ENCODE data around the gene SRRM1. TPM values are rescaled to one million over a fixed set of nuclear protein-coding genes. Genes with fewer than 3 reads are reported as not detected.

SRRM1 gene
- total RNA-seq, 1 experiment from 2014 or later = 128 TPM

DNA sequence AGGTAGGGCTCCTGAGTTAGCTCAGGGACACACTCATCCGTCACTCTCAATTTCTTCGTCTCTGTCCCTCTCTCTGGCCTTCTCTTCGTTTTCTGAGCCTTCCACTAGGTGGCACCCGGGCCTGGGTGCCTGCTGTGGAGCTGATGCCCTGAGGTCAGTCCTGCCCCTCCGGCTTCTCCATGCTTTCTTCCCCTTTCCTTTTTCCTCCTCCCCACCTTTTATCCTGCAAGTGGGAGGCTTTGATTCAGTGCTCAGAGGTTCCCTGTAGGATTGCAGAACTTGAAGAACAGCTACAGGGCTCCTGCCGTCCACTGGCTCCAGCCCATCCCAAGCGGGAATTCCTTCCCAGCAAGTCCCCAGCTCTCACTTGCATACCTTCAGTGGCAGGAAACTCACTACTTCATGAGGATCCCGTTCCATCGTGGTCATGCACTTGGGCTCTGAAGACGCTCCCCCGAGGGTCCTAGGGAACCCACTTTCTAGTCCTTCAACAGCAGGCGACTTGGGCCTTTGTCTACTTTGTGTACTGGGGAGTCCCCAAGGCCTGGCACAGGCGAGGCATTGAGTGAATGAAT lies 45.6 kb downstream of the SRRM1 start:
- TF ChIP-seq, protein P1, sequence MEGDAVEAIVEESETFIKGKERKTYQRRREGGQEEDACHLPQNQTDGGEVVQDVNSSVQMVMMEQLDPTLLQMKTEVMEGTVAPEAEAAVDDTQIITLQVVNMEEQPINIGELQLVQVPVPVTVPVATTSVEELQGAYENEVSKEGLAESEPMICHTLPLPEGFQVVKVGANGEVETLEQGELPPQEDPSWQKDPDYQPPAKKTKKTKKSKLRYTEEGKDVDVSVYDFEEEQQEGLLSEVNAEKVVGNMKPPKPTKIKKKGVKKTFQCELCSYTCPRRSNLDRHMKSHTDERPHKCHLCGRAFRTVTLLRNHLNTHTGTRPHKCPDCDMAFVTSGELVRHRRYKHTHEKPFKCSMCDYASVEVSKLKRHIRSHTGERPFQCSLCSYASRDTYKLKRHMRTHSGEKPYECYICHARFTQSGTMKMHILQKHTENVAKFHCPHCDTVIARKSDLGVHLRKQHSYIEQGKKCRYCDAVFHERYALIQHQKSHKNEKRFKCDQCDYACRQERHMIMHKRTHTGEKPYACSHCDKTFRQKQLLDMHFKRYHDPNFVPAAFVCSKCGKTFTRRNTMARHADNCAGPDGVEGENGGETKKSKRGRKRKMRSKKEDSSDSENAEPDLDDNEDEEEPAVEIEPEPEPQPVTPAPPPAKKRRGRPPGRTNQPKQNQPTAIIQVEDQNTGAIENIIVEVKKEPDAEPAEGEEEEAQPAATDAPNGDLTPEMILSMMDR (IDR thresholded peaks at IDR 0.05; ENCODE audit: insufficient read depth in 1 of 2, low read depth in 1 of 2, low read length in 1 of 2, severe bottlenecking in 1 of 2, unreplicated experiment in 1 of 2) = peak; percentile 64 to 86
- H3K36me3 Mint-ChIP-seq (ENCODE audit: insufficient read depth, unreplicated experiment) = no peaks in the 10 kb centered on the region
- peaks cover 3% of the 10 kb centered on the region for H3K4me1 Mint-ChIP-seq (ENCODE audit: low read depth, unreplicated experiment)
- H3K4me3 Mint-ChIP-seq (ENCODE audit: unreplicated experiment) = no peak overlapping the region
- Histone ChIP-seq H3K36me3 (ENCODE audit: control insufficient read depth, insufficient read depth, low read length) (no peaks in the 10 kb centered on the region), H3K27me3 (replicated peaks; ENCODE audit: control insufficient read depth, insufficient read depth, low read length) (no peaks in the 10 kb centered on the region), H3K4me1 (peaks cover 8% of the 10 kb centered on the region), H3K9me3 (no peaks in the 10 kb centered on the region), H3K4me3 (ENCODE audit: low read depth, low read length) (no peak overlapping the region)
- H3K9me3 Mint-ChIP-seq (ENCODE audit: unreplicated experiment) = no peaks in the 10 kb centered on the region
- intact Hi-C loops (cut with micrococcal nuclease; ENCODE audit: unreplicated experiment) = loop anchor here (1.0 to 2.0 kb wide), 2 partner anchors 57 to 142 kb away; partner anchors contain the start of gene CLIC4
- POLR2A ChIA-PET = interaction anchor here (1.1 kb wide), 1 partner anchor 57 kb away, joined by 4 read pairs; the partner anchor contains the start of gene CLIC4
- CTCF ChIA-PET = interaction anchor here (0.5 to 4.5 kb wide), 18 partner anchors 9 to 1260 kb away, joined by 3 to 95 read pairs (median 4); partner anchors contain the start of gene CLIC4
- BruUV-seq (replicated peaks) = no TSS peak
- no peaks in the 10 kb centered on the region for H3K27me3 Mint-ChIP-seq (ENCODE audit: insufficient read depth, unreplicated experiment)
- H3K27ac Mint-ChIP-seq (ENCODE audit: unreplicated experiment) = no peak overlapping the region
- peak; percentile 72 to 75 for DNase-seq

DNA sequence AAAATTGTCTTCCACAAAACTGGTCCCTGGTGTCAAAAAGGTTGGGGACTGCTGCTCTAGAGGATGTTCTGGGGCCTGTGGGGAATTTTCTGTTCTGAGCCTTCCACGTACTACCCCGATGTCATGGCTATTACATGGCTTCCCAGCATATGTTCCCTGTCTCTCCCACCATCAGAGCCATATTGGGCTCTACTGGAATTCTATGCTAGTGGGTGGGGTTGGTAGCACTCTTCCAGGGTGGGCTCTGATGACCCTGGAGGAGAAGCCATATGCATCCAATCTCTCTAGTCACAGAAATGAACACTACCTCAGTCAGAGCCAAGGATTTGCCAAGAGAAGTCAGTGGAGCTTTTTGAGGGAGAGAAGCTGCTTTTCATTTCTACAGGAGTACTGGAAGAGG lies 47.9 kb downstream of the SRRM1 start:
- Histone ChIP-seq H3K27me3 (replicated peaks; ENCODE audit: control insufficient read depth, insufficient read depth, low read length) (no peaks in the 10 kb centered on the region), H3K9me3 (no peaks in the 10 kb centered on the region), H3K4me3 (ENCODE audit: low read depth, low read length) (no peak overlapping the region), H3K36me3 (ENCODE audit: control insufficient read depth, insufficient read depth, low read length) (no peaks in the 10 kb centered on the region), H3K4me1 (no peaks in the 10 kb centered on the region; the same call in 1 of the 2 replicates)
- Mint-ChIP-seq H3K27ac (ENCODE audit: unreplicated experiment) (no peak overlapping the region), H3K9me3 (ENCODE audit: unreplicated experiment) (no peaks in the 10 kb centered on the region), H3K4me1 (ENCODE audit: low read depth, unreplicated experiment) (no peaks in the 10 kb centered on the region), H3K36me3 (ENCODE audit: insufficient read depth, unreplicated experiment) (no peaks in the 10 kb centered on the region), H3K4me3 (ENCODE audit: unreplicated experiment) (no peak overlapping the region), H3K27me3 (ENCODE audit: insufficient read depth, unreplicated experiment) (no peaks in the 10 kb centered on the region)
- no peak for DNase-seq
- no TSS peak for BruUV-seq (replicated peaks)
- TF ChIP-seq, protein P1 (IDR thresholded peaks at IDR 0.05; ENCODE audit: insufficient read depth in 1 of 2, low read depth in 1 of 2, low read length in 1 of 2, severe bottlenecking in 1 of 2, unreplicated experiment in 1 of 2) = no peak
- ChIA-PET CTCF (interaction anchor here (0.6 to 4.5 kb wide), 2 partner anchors 15 to 140 kb away, joined by 3 to 95 read pairs; no protein-coding TSS in a partner anchor), POLR2A (no interaction called here)
- intact Hi-C loops (cut with micrococcal nuclease; ENCODE audit: unreplicated experiment) = no loop called here

DNA sequence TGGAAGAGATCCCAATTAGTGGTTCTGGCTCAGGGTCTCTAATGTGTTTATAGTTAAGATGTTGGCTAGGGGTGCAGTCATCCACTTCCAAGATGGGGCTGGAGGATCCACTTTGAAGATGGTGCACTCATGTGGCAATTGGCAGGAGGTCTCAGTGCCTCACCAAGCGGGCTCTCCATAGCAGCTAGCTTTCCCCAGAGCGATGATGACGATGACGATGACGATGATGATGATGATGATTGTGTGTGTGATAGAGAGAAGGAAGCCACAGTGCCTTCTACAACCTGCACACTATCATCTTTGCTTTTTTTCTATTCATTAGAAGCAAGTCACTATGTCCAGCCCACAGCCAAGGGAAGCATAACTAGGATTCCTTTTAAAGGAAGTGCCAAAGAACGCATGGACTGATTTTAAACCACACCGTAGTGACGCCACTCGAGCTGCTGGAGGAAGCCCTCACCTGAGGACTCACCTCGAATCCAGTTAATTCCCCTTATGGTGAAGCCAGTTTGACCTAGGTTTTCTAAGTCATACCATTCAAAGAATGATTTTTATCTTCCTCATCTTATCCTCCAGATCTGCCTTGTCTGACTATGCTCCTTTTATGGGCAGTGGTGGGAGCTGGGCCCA lies 49.4 kb downstream of the SRRM1 start:
- H3K27me3 Mint-ChIP-seq (ENCODE audit: insufficient read depth, unreplicated experiment) = no peaks in the 10 kb centered on the region
- H3K9me3 ChIP-seq = no peaks in the 10 kb centered on the region
- no peak overlapping the region for H3K4me3 ChIP-seq (ENCODE audit: low read depth, low read length)
- H3K4me1 Mint-ChIP-seq (ENCODE audit: low read depth, unreplicated experiment) = no peaks in the 10 kb centered on the region
- H3K36me3 Mint-ChIP-seq (ENCODE audit: insufficient read depth, unreplicated experiment) = no peaks in the 10 kb centered on the region
- H3K4me3 Mint-ChIP-seq (ENCODE audit: unreplicated experiment) = no peak overlapping the region
- no peak overlapping the region for H3K27ac Mint-ChIP-seq (ENCODE audit: unreplicated experiment)
- ChIA-PET CTCF (no interaction called here), POLR2A (no interaction called here)
- no TSS peak for BruUV-seq (replicated peaks)
- no peaks in the 10 kb centered on the region for H3K36me3 ChIP-seq (ENCODE audit: control insufficient read depth, insufficient read depth, low read length)
- no peak for DNase-seq
- H3K27me3 ChIP-seq (replicated peaks; ENCODE audit: control insufficient read depth, insufficient read depth, low read length) = no peaks in the 10 kb centered on the region
- no peaks in the 10 kb centered on the region; the same call in 1 of the 2 replicates for H3K4me1 ChIP-seq
- intact Hi-C loops (cut with micrococcal nuclease; ENCODE audit: unreplicated experiment) = no loop called here
- TF ChIP-seq, protein P1 (IDR thresholded peaks at IDR 0.05; ENCODE audit: insufficient read depth in 1 of 2, low read depth in 1 of 2, low read length in 1 of 2, severe bottlenecking in 1 of 2, unreplicated experiment in 1 of 2) = no peak
- H3K9me3 Mint-ChIP-seq (ENCODE audit: unreplicated experiment) = no peaks in the 10 kb centered on the region
